Ovary (tissue), 9 donors: ENCODE results near the gene METTL21A. TPM values are rescaled to one million over a fixed set of nuclear protein-coding genes. Genes with fewer than 3 reads are reported as not detected.

Experiments
- DNase-seq, 5 donors: peaks; one replicate each; pipeline ENCODE4 v3.0.0-alpha.2; 2019 to 2020
- H3K27ac ChIP-seq, 2 donors: fragments of 200-600 bp; one replicate each; pipeline versions ENCODE4 v1.5.1 to v1.8.0; 2019 to 2022
- H3K27me3 ChIP-seq: fragments of 200-600 bp; one replicate; pipeline ENCODE4 v1.8.0; 2022
- H3K36me3 ChIP-seq: fragments of 200-600 bp; sonication (generic); one replicate; pipeline ENCODE4 v1.5.1; 2019
- H3K4me1 ChIP-seq: one replicate; pipeline ENCODE4 v1.8.1; 2013; ENCODE audit warnings: mild to moderate bottlenecking, moderate library complexity; ENCODE audit not compliant: insufficient read depth
- H3K4me3 ChIP-seq: fragments of 200-600 bp; sonication (generic); one replicate; pipeline ENCODE4 v1.5.1; 2017
- H3K9me3 ChIP-seq, 2 donors: fragments of 200-600 bp in 1 of 2; sonication (generic) in 1 of 2; one replicate each; pipeline versions ENCODE4 v1.5.1 to v1.8.1; 2013 to 2019; ENCODE audit warnings: mild to moderate bottlenecking in 1 of 2, moderate library complexity in 1 of 2
- CTCF ChIP-seq, 3 donors: fragments of 450-650 bp in 2 of 3; fragments of 200-600 bp in 1 of 3; IDR thresholded peaks; one replicate each; pipeline versions ENCODE4 v1.5.1 to v1.8.0; 2016 to 2022; ENCODE audit warnings: antibody characterized with exemption in 3 of 3, mild to moderate bottlenecking in 1 of 3
- EP300 ChIP-seq: sonication (generic); formaldehyde crosslinking; IDR thresholded peaks from one replicate; pipeline ENCODE4 v1.6.1; 2017; ENCODE audit warnings: antibody characterized with exemption
- POLR2A ChIP-seq: fragments of 450-650 bp; IDR thresholded peaks from one replicate; pipeline ENCODE4 v1.6.1; 2017; ENCODE audit warnings: antibody characterized with exemption, mild to moderate bottlenecking, moderate library complexity
- WGBS, 3 donors: extraction: QIAGEN DNeasy Blood & Tissue Kit in 1 of 3; methylation state at CpG; one replicate each; pipeline versions ENCODE4 v1.1.5 to v1.1.7; 2013 to 2017; 5-methylcytosine and 5-hydroxymethylcytosine counted together
- intact Hi-C, 4 donors: fragments of 100-400 bp; cut with DNase I; formaldehyde crosslinking; loops; one replicate each; pipeline versions ENCODE4 v1.11.0 to v1.15.1; 2022 to 2023
- polyA plus RNA-seq, 2 donors: library from polyadenylated mRNA; stranded (reverse); fragments of 200-250 nt in 1 of 2; fragments of 350-450 nt in 1 of 2; fragmentation: Illumina TruSeq in 1 of 2; extraction: RNeasy Lipid Tissue Mini Kit (QIAGEN cat#74804) in 1 of 2; gene quantifications; one replicate each; pipeline ENCODE4 v1.2.3, GENCODE V29; 2013 to 2014
- total RNA-seq, 7 donors: library from RNA; depleted of rRNA in 2 of 7; stranded (reverse); fragments of >200 nt in 2 of 7; fragmentation: NEBNext Ultra II Directional in 3 of 7; extraction: Animal tissue kit (Norgen Biotek cat#: 25700) in 3 of 7; gene quantifications; one replicate each; pipeline versions ENCODE4 v1.1.0 to v1.2.4, GENCODE V29; 2016 to 2023
- donor health status: DM: no; HTN: no; CAD: no; lungs with moderate emphysema.
- donor health status: DM: no; HTN: no; CAD: no.
- donor health status: Bipolar disorder and iron deficiency.
- donor health status: DM: yes; HTN: yes; CAD: no.
- donor health status: DM: no; HTN: no; CAD: no.
- donor health status: DM: yes; HTN: yes; CAD: no.

The METTL21A gene
- total and polyA plus RNA-seq, 9 donors = 8.3 to 32.9 (median 11.2) TPM

GRCh38 chr2:207670887-207671286, 45.7 kb upstream of the METTL21A start:
- DNase-seq = no peak
- Histone ChIP-seq H3K36me3 (no peaks in the 10 kb centered on the region), H3K4me1 (no peaks in the 10 kb centered on the region), H3K4me3 (no peak overlapping the region), H3K9me3 (no peaks in the 10 kb centered on the region), H3K27ac (no peak overlapping the region), H3K27me3 (no peaks in the 10 kb centered on the region)
- WGBS, 3 donors = 56 to 63% (median 57%) methylated on average over 6 of the region's 6 CpGs
- intact Hi-C loops = no loop called here
- TF ChIP-seq POLR2A (no peak), CTCF (IDR thresholded peaks at IDR 0.05) (no peak), EP300 (no peak)

- Histone ChIP-seq H3K27ac (no peak overlapping the region), H3K9me3 (no peaks in the 10 kb centered on the region), H3K27me3 (no peaks in the 10 kb centered on the region), H3K4me1 (no peaks in the 10 kb centered on the region), H3K4me3 (no peak overlapping the region), H3K36me3 (no peaks in the 10 kb centered on the region)
- TF ChIP-seq POLR2A (no peak), EP300 (no peak), CTCF (IDR thresholded peaks at IDR 0.05) (no peak)
- WGBS, 3 donors = 33 to 42% (median 34%) methylated on average over 5 of the region's 5 CpGs
- no peak for DNase-seq
- intact Hi-C loops = no loop called here
Measured at GRCh38 chr2:207663870-207664545, 38.8 kb upstream of the METTL21A start.

- Histone ChIP-seq H3K36me3 (no peaks in the 10 kb centered on the region), H3K27me3 (no peaks in the 10 kb centered on the region), H3K27ac (no peak overlapping the region), H3K4me1 (no peaks in the 10 kb centered on the region), H3K9me3 (no peaks in the 10 kb centered on the region), H3K4me3 (no peak overlapping the region)
- WGBS, 3 donors = 87 to 94% (median 90%) methylated on average over 2 of the region's 2 CpGs
- TF ChIP-seq POLR2A (no peak), EP300 (no peak), CTCF (IDR thresholded peaks at IDR 0.05) (no peak)
- intact Hi-C loops = no loop called here
- DNase-seq = no peak
Measured at GRCh38 chr2:207662203-207662602, 37.0 kb upstream of the METTL21A start.

- WGBS, 3 donors = 79 to 80% (median 80%) methylated on average over 7 of the region's 7 CpGs
- no peaks in the 10 kb centered on the region for H3K4me1 ChIP-seq
- H3K9me3 ChIP-seq = no peaks in the 10 kb centered on the region
- H3K27me3 ChIP-seq = no peaks in the 10 kb centered on the region
- no peak overlapping the region for H3K4me3 ChIP-seq
- no peak overlapping the region for H3K27ac ChIP-seq
- intact Hi-C loops = no loop called here
- no peak for TF ChIP-seq EP300
- no peak for TF ChIP-seq CTCF (IDR thresholded peaks at IDR 0.05)
- no peak for TF ChIP-seq POLR2A
- DNase-seq = no peak
- no peaks in the 10 kb centered on the region for H3K36me3 ChIP-seq
Measured at GRCh38 chr2:207660994-207661393, 35.8 kb upstream of the METTL21A start.
